ENCODE data around the gene DCP1B.
"Not testable (repeated sequence)": the region's sequence is repeated elsewhere in the genome, so short reads cannot be mapped to it uniquely, and the experiment has no call there.

The DCP1B gene

DNA sequence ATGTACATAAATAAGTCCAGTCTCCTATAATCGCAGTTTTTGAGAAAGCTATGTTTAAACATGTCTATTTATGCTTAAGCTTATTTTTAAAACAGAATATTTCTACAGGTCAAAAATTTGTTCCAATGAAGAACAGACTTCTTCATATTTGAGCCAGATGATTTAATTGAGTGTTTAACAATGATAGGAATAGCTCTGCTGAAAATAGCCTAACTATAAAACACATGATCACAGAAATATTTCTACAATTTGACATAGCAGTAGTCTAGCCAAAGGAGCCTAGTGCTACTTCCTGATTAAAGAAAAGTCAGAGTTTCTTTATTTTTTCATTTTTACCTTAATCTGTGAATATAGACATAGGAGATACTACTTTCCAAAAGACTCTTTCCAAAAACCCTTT is 29.4 kb downstream of the DCP1B start:
- DNase-seq: no peak

- DNase-seq: no peak
These were observed 31.4 kb downstream of the DCP1B start for GRCh38 chr12:1972856-1973317.

DNA sequence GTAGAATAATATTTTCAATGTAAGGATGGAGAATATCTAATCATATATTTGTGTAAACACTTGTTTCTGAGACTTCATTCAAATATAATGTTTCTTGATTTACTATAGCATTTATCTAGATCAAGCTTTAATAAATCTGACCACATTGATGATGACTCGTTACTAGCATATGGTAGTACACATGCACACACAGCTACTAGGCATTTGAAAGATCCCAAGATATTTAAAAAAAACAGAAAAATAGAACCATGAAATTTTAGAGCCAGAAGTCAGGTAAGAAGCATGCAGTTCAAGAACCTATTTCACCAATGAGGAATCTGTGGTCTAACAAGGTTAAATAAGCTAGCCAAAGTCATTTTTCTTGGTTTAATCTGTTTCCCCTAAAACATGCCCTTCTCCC is 32.0 kb downstream of the DCP1B start:
- DNase-seq: no peak

- no peak for DNase-seq
These were observed 33.8 kb downstream of the DCP1B start for GRCh38 chr12:1970331-1970900.

GRCh38 chr12:1966561-1967226 is 37.6 kb downstream of the DCP1B start:
- no peak for DNase-seq

DNA sequence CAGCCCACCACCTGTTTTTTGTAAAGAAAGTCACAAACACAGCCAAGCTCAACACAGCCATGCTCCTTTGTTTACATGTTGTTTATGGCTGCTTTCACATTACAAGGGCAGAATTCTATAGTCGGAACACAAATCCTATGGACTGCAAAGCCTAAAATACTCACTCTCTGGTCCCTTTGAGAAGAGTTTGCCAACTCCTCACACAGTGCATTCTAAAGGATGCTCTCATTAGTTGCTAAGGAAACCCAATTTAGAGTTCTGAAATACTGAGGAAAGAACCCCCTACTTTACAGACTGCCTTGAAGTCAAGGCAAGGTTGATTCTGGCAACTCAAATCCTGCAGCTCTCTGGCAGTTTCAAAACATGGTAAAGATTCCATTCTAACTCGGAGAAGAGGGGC is 38.3 kb downstream of the DCP1B start:
- DNase-seq: no peak

GRCh38 chr12:1962051-1963020 is 41.9 kb downstream of the DCP1B start:
- DNase-seq: no peak

DNA sequence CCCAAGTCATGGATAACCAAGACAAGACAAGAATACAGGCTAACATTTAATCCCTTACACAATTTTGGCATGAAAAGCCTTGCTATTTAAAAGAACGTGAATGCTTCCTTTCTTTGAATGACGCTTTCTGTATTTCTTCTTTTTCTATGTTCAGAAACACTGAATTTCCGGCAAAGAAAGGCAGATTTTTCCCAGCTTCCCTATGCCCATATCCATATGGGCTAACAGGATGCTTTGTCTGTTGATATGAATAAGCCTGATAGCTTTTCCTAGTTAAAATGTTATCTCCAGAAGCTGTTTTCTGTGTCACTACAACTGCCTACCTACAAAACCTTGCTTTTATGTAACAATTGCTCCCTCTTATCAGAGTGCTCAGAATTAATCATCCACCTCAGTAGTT is 47.5 kb downstream of the DCP1B start:
- no peak for DNase-seq

DNA sequence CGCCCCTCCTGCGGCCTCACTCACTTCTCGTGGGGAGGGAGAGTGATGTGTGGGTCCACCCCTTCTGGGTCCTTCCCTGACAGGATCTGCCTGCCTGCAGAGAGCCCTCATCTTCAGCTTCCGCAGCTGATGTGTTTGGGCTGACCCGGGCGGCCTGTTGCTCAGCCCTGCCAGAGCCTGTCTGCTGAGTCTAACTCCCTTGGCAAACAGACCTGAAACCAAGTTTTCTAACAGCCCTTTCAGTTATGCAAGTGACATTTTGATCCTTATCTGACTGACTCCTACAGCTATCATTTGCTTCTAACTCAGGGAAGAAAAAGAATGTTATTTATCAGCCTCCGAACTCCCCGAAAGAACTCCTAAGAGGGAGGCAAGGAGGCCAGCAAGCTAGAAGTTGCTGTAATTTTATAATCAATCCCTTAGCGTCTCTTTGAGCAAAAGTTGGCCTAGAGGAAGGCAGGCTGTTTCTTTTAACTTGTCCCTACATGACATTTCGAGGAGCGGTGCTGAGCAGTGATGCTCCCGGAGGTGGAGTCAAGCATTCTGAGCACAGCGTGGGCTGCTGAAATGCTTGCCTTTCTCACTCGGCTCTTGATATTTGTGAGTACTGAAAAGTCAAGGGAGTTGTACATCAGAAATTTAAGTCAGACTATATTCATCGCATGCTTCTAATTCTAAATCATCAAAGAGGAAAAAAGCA is 54.3 kb downstream of the DCP1B start:
- DNase-seq: no peak

DNA sequence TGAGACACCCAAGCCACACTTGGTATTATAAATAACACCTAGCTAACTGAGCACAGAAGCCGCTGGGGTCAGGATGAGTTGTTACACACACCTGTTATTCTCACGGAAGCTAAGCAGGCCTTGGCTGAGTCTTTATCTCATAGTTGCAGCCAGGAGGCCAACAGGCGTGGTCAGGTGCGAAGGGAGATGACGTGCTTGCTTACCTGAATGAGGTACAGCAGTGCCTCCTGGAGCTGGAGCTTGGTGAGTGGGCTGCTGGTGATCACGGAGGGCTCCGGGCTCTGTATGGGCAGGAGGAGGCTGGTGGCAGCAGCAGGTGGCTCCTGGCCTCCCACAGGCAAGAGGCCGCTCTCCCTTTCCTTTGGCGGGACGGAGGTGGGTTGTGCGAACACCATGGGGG is 55.4 kb downstream of the DCP1B start:
- no peak for DNase-seq

DNA sequence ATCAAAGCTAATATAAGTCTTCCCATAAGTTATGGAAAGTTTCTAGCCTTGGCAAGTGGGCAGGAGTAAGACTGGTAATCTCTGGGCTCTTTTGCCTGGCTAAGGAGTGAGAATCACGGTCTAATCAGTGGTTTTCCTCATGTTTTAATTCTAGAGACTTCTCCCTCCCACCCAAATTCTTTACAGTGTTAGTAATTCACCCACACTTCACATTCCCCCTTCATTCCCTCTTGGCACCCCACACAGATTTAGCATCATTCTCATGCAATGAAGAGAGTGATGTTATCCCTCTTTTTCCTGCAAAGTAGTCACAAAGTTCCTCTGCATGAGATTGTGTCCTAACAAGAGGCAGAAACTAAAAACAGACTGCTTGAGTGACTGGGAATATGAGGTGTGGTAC is 57.2 kb downstream of the DCP1B start:
- DNase-seq: no peak

- DNase-seq: no peak
These were observed 58.0 kb downstream of the DCP1B start for GRCh38 chr12:1946296-1946695.

- DNase-seq: not testable (repeated sequence)
These were observed 58.8 kb downstream of the DCP1B start for GRCh38 chr12:1945502-1945901.

GRCh38 chr12:1939801-1940607 is 64.3 kb downstream of the DCP1B start:
- DNase-seq: peak; percentile 54

DNA sequence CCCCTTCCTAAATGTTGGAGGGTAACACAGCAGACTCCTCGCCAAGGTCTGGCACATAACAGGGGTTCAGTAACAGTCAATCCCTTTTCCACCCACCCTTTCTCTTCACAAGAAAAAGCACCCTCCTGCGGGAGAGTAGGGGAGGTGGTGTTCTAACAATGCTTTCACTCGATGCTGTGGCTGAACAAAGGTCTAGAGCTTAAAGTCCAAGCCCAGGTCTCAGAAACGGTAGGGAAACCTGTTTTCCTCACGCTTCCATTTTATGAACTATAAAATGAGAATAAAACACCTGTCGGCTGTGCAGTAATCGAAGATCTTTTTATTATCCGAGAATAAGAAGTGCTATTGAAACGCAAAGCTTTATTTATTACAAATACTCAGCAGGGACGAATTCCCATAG is 64.9 kb downstream of the DCP1B start:
- DNase-seq: no peak

- no peak for DNase-seq
These were observed 66.6 kb downstream of the DCP1B start for GRCh38 chr12:1937481-1938224.

GRCh38 chr12:1936406-1937320 is 67.6 kb downstream of the DCP1B start:
- DNase-seq: no peak

DNA sequence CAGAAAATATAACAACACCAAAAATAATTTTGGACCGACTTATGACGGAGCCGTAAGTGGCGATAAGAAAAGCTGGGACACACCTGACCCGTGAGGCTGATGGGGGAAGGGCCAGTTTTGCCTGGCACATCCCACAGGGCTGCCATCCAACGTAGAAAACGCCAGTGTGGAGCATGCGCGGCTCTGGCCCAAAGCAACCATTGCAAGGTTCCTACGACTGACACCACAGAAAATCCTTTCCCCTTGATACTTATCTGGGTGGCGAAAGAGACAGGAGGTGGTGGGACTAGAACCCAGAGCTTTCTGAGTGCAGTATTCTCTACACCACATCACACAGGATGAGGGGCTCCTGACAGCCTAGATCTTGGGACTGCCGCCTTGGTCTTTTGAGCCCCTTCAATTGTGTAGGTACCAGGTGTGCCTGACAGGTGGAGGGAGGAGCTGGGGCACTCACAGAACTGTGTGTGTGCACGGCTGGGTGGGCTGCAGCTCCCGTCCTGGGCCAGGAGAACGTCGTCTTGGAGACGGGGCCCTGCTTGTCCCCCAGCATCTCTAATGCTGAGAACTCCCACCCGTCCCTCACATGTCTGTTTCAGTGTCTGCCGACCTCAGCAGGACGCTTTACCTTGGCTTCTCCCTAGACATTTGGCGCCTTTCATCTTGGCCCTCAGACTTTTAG is 68.4 kb downstream of the DCP1B start:
- no peak for DNase-seq

DNA sequence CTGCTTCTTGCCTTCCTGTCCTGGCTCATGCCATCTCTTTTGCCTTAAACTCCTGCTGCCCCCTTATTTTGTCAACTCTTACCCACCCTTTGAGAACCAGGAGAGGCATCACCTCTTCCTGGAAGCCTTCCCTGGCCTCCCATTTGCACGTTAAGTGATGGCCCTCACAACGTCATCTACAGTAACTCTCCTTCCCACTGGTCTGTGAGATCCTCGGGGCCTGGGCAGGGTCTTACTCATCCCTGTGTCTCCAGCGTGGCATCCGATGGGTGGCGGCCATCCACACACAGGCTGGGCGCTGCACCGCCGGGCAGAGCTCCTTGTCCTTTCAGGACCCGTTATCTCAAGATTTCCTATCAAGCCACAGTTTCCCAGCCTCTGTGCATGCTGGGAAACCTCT is 69.0 kb downstream of the DCP1B start:
- no peak for DNase-seq

GRCh38 chr12:1934831-1935230 is 69.4 kb downstream of the DCP1B start:
- DNase-seq: no peak
